HEK293 (cell line): Measurements from ENCODE around the gene LDLRAD4.

ENCODE experiments used
- CTCF ChIA-PET: fragments of 350-600 bp; formaldehyde crosslinking; extraction: SDS; loops from one replicate; lab custom pipeline; 2021; ENCODE audit warnings: antibody characterized with exemption; lab: Yijun Ruan, JAX
- POLR2A ChIA-PET: fragments of 300-600 bp; formaldehyde crosslinking; extraction: SDS; loops from one replicate; lab custom pipeline; 2020; ENCODE audit warnings: antibody characterized with exemption, inconsistent platforms; lab: Yijun Ruan, JAX
- H3K27ac ChIP-seq: fragments of 200-500 bp; sonication (Bioruptor generic); 2 replicates; pipeline ENCODE4 v1.5.1; 2014; ENCODE audit warnings: low read depth, low read length, control low read depth, inconsistent platforms; ENCODE audit errors: extremely low read depth
- H3K36me3 ChIP-seq, 2 experiments: fragments of 200-500 bp in 1 of 2; sonication (Bioruptor generic) in 1 of 2; 1 replicate in 1 of 2; 2 replicates in 1 of 2; pipeline ENCODE4 v1.5.1; 2014 to 2017; ENCODE audit warnings: inconsistent platforms in 2 of 2, low read length in 2 of 2; ENCODE audit not compliant: control insufficient read depth in 2 of 2, insufficient read depth in 1 of 2
- H3K4me1 ChIP-seq: fragments of 200-500 bp; sonication (Bioruptor generic); 2 replicates; pipeline ENCODE4 v1.5.1; 2014; ENCODE audit warnings: mild to moderate bottlenecking, low read length, inconsistent platforms; ENCODE audit not compliant: control insufficient read depth, insufficient read depth
- H3K4me3 ChIP-seq: 2 replicates; pipeline ENCODE4 v1.5.1; 2011; ENCODE audit warnings: low read depth, mild to moderate bottlenecking, control low read depth, low read length, moderate library complexity
- H3K9me3 ChIP-seq: fragments of 200-500 bp; sonication (Bioruptor generic); 2 replicates; pipeline ENCODE4 v1.5.1; 2014; ENCODE audit warnings: low read depth, low read length, inconsistent platforms; ENCODE audit not compliant: control insufficient read depth, insufficient read depth
- HOXD13 ChIP-seq: sonication (generic); formaldehyde crosslinking; IDR thresholded peaks from 2 replicates; pipeline ENCODE4 v1.8.0; 2022; ENCODE audit warnings: missing genetic modification reagents, borderline replicate concordance
- IKZF3 ChIP-seq: fragments of 450-650 bp; IDR thresholded peaks from 2 replicates; pipeline ENCODE4 v1.5.0; 2018; ENCODE audit warnings: missing biosample characterization, mild to moderate bottlenecking, missing genetic modification characterization, moderate library complexity
- KLF1 ChIP-seq: fragments of 450-650 bp; formaldehyde crosslinking; IDR thresholded peaks from 2 replicates; pipeline ENCODE4 v1.5.1; 2016; ENCODE audit warnings: missing biosample characterization, missing genetic modification characterization
- MZF1 ChIP-seq: fragments of 450-650 bp; formaldehyde crosslinking; IDR thresholded peaks from 2 replicates; pipeline ENCODE4 v1.5.1; 2017; ENCODE audit warnings: missing biosample characterization, missing genetic modification characterization, borderline replicate concordance
- PRDM1 ChIP-seq: fragments of 450-650 bp; formaldehyde crosslinking; IDR thresholded peaks from 2 replicates; pipeline ENCODE4; 2016; ENCODE audit warnings: missing biosample characterization, missing genetic modification characterization
- SCRT2 ChIP-seq: fragments of 450-650 bp; formaldehyde crosslinking; IDR thresholded peaks from 2 replicates; pipeline ENCODE4 v1.5.1; 2016; ENCODE audit warnings: missing biosample characterization, missing genetic modification characterization
- SETDB1 ChIP-seq: IDR thresholded peaks from one replicate; pipeline ENCODE4 v1.6.1; 2017; ENCODE audit warnings: mild to moderate bottlenecking, low read length, moderate library complexity, mixed read lengths; ENCODE audit not compliant: insufficient read length
- ZBTB6 ChIP-seq: fragments of 450-650 bp; formaldehyde crosslinking; IDR thresholded peaks from 2 replicates; pipeline ENCODE4 v1.5.1; 2017; ENCODE audit warnings: missing biosample characterization, missing genetic modification characterization
- ZNF274 ChIP-seq, 2 experiments: fragments of 200-500 bp in 1 of 2; fragments of 450-650 bp in 1 of 2; sonication (Bioruptor generic) in 1 of 2; formaldehyde crosslinking in 1 of 2; IDR thresholded peaks; 2 replicates each; pipeline versions ENCODE4 v1.5.1 to v1.6.1; 2014 to 2016; ENCODE audit warnings: borderline replicate concordance in 1 of 2, inconsistent platforms in 1 of 2, low read length in 1 of 2, missing biosample characterization in 1 of 2, missing genetic modification characterization in 1 of 2
- ZNF311 ChIP-seq: fragments of 450-650 bp; formaldehyde crosslinking; IDR thresholded peaks from 2 replicates; pipeline ENCODE4 v1.5.1; 2017; ENCODE audit warnings: missing biosample characterization, missing genetic modification characterization, borderline replicate concordance
- ZNF76 ChIP-seq: fragments of 450-650 bp; formaldehyde crosslinking; IDR thresholded peaks from 2 replicates; pipeline ENCODE4; 2016; ENCODE audit warnings: low read depth, missing biosample characterization, missing genetic modification characterization, borderline replicate concordance
- ZSCAN4 ChIP-seq: fragments of 450-650 bp; formaldehyde crosslinking; IDR thresholded peaks from 2 replicates; pipeline ENCODE4 v1.5.1; 2017; ENCODE audit warnings: missing biosample characterization, missing genetic modification characterization
- TF ChIP-seq, protein P1 (sequence below): fragments of 450-650 bp; formaldehyde crosslinking; IDR thresholded peaks from 2 replicates; pipeline ENCODE4 v1.5.1; 2017; ENCODE audit warnings: missing biosample characterization, mild to moderate bottlenecking, missing genetic modification characterization, moderate library complexity
- TF ChIP-seq, protein P2 (sequence below): fragments of 450-650 bp; formaldehyde crosslinking; conservative IDR thresholded peaks from 2 replicates; pipeline ENCODE4 v1.5.1; 2016; ENCODE audit warnings: low read depth, missing biosample characterization, missing genetic modification characterization
- TF ChIP-seq, protein P3 (sequence below): fragments of 450-650 bp; formaldehyde crosslinking; conservative IDR thresholded peaks from 2 replicates; pipeline ENCODE4 v1.5.1; 2016; ENCODE audit warnings: low read depth, missing biosample characterization, missing genetic modification characterization

LDLRAD4 gene

DNA sequence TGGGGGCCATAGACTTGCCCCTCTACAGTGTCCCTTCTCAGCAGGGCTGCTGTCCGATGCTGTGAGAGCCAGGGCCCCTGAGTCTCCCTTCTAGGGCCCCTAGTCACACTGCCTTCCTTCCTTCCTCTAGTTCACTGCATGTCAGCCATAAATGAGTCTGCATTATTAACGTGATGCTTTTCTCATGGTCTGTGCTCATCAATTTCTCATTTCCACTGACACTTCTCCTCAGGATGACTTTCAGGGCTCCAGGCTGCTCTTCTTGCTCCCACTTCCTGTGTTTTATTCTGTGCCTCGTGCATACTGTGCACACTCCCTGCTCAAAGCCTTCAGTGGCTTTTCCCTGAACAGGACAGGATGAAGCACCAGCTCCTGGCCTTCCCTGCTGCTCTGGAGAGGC is 361.3 kb downstream of the LDLRAD4 start (continued):
- TF ChIP-seq SETDB1 (no peak), SCRT2 (no peak)

DNA sequence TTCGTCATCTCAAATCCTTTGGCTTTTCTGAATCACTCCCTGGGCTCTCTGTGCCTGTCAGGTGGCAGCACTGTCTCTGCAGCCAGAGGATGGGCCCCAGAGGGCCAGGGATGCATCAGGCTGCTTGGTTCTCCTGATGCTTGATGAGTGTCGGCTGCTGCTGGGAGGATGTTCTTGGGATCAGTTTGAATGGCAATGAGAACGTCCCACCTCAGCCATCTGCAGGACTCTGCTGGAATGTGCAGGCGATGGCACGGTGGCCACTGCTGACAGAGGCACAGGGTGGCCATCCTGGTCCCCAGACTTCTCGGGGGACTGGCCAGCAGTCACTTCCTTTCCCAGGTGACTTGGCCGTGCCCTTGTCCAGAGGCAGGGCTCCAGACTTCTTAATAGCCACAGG is 361.8 kb downstream of the LDLRAD4 start:
- POLR2A ChIA-PET: no interaction called here
- H3K4me3 ChIP-seq: no peak overlapping the region
- no peaks in the 10 kb centered on the region for H3K36me3 ChIP-seq
- no peaks in the 10 kb centered on the region for H3K4me1 ChIP-seq
- TF ChIP-seq ZNF274 (IDR thresholded peaks at IDR 0.05; ENCODE audit: low read length) (no peak), ZNF274 (tag by site-specific recombination; IDR thresholded peaks at IDR 0.05; ENCODE audit: borderline replicate concordance) (no peak), MZF1 (tag by site-specific recombination) (no peak), HOXD13 (no peak), ZBTB6 (tag by site-specific recombination) (no peak), PRDM1 (tag by site-specific recombination) (no peak), IKZF3 (tag by site-specific recombination) (no peak), ZNF311 (tag by site-specific recombination) (no peak), ZNF76 (tag by site-specific recombination) (no peak), KLF1 (tag by site-specific recombination) (no peak), ZSCAN4 (tag by site-specific recombination) (no peak)
- TF ChIP-seq, protein P1, sequence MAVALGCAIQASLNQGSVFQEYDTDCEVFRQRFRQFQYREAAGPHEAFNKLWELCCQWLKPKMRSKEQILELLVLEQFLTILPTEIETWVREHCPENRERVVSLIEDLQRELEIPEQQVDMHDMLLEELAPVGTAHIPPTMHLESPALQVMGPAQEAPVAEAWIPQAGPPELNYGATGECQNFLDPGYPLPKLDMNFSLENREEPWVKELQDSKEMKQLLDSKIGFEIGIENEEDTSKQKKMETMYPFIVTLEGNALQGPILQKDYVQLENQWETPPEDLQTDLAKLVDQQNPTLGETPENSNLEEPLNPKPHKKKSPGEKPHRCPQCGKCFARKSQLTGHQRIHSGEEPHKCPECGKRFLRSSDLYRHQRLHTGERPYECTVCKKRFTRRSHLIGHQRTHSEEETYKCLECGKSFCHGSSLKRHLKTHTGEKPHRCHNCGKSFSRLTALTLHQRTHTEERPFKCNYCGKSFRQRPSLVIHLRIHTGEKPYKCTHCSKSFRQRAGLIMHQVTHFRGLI (tag by site-specific recombination): no peak
- TF ChIP-seq, protein P2, sequence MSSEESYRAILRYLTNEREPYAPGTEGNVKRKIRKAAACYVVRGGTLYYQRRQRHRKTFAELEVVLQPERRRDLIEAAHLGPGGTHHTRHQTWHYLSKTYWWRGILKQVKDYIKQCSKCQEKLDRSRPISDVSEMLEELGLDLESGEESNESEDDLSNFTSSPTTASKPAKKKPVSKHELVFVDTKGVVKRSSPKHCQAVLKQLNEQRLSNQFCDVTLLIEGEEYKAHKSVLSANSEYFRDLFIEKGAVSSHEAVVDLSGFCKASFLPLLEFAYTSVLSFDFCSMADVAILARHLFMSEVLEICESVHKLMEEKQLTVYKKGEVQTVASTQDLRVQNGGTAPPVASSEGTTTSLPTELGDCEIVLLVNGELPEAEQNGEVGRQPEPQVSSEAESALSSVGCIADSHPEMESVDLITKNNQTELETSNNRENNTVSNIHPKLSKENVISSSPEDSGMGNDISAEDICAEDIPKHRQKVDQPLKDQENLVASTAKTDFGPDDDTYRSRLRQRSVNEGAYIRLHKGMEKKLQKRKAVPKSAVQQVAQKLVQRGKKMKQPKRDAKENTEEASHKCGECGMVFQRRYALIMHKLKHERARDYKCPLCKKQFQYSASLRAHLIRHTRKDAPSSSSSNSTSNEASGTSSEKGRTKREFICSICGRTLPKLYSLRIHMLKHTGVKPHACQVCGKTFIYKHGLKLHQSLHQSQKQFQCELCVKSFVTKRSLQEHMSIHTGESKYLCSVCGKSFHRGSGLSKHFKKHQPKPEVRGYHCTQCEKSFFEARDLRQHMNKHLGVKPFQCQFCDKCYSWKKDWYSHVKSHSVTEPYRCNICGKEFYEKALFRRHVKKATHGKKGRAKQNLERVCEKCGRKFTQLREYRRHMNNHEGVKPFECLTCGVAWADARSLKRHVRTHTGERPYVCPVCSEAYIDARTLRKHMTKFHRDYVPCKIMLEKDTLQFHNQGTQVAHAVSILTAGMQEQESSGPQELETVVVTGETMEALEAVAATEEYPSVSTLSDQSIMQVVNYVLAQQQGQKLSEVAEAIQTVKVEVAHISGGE (tag by site-specific recombination): no peak
- TF ChIP-seq, protein P3, sequence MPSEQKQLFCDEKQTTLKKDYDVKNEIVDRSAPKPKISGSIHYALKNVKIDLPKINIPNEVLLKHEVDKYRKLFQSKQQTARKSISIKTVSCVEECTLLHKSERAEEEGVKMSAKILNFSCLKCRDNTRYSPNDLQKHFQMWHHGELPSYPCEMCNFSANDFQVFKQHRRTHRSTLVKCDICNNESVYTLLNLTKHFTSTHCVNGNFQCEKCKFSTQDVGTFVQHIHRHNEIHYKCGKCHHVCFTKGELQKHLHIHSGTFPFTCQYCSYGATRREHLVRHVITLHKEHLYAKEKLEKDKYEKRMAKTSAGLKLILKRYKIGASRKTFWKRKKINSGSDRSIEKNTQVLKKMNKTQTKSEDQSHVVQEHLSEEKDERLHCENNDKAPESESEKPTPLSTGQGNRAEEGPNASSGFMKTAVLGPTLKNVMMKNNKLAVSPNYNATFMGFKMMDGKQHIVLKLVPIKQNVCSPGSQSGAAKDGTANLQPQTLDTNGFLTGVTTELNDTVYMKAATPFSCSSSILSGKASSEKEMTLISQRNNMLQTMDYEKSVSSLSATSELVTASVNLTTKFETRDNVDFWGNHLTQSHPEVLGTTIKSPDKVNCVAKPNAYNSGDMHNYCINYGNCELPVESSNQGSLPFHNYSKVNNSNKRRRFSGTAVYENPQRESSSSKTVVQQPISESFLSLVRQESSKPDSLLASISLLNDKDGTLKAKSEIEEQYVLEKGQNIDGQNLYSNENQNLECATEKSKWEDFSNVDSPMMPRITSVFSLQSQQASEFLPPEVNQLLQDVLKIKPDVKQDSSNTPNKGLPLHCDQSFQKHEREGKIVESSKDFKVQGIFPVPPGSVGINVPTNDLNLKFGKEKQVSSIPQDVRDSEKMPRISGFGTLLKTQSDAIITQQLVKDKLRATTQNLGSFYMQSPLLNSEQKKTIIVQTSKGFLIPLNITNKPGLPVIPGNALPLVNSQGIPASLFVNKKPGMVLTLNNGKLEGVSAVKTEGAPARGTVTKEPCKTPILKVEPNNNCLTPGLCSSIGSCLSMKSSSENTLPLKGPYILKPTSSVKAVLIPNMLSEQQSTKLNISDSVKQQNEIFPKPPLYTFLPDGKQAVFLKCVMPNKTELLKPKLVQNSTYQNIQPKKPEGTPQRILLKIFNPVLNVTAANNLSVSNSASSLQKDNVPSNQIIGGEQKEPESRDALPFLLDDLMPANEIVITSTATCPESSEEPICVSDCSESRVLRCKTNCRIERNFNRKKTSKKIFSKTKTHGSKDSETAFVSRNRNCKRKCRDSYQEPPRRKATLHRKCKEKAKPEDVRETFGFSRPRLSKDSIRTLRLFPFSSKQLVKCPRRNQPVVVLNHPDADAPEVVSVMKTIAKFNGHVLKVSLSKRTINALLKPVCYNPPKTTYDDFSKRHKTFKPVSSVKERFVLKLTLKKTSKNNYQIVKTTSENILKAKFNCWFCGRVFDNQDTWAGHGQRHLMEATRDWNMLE (tag by site-specific recombination): no peak
- H3K27ac ChIP-seq: no peak overlapping the region
- CTCF ChIA-PET: interaction anchor here (1.1 kb wide), 1 partner anchor 52 kb away, joined by 3 read pairs; no protein-coding TSS in a partner anchor
- H3K9me3 ChIP-seq: no peaks in the 10 kb centered on the region
